ENCODE measurements around the gene EBLN2.

GRCh38 chr3:73043414-73043813 is 18.0 kb upstream of the EBLN2 start:
- TF ChIP-seq POLR2AphosphoS5 (IDR thresholded peaks at IDR 0.05; ENCODE audit: low read depth, low read length) = no peak
- TF ChIP-seq REST (IDR thresholded peaks at IDR 0.05; ENCODE audit: insufficient read depth in 1 of 2, low read depth in 2 of 2, low read length in 2 of 2) = no peak
